Measurements from ENCODE around the gene LRCH4.
"Not testable (repeated sequence)": the region's sequence is repeated elsewhere in the genome, so short reads cannot be mapped to it uniquely, and the experiment has no call there.

LRCH4 gene

DNA sequence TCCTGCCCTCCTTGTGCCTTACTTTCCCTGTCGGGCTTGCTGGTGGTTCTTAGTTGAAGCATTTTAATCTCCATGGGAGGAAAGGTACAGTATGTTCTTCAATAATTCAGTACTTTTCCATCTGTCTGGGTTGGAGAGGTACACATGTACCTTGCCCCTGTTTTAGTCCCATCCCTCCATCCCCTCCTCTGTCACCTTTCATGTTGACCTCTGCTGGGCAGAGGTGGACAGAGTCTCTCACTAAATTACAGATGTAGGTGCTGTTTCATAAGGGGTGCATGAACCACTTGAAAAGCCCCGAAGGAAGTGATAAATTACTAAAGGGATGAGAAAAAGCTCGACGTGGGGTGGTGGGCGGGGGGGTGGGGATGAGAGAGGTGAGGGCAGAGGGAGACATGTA, 41.5 kb downstream of the LRCH4 start:
- Histone ChIP-seq H3K4me1 (ENCODE audit: insufficient read depth, low read length) (peaks cover 14% of the 10 kb centered on the region), H3K27ac (ENCODE audit: low read length) (no peak overlapping the region)
- no peak for DNase-seq

GRCh38 chr7:100543586-100543985, 42.3 kb downstream of the LRCH4 start:
- Histone ChIP-seq H3K4me1 (ENCODE audit: insufficient read depth, low read length) (peaks cover 14% of the 10 kb centered on the region), H3K9ac (ENCODE audit: low read depth, low read length) (no peak overlapping the region), H3K4me3 (ENCODE audit: low read depth in 1 of 2, low read length in 2 of 2) (no peak overlapping the region), H3K9me3 (ENCODE audit: insufficient read depth, low read length, severe bottlenecking) (no peaks in the 10 kb centered on the region), H3K4me2 (ENCODE audit: insufficient read depth, low read length) (no peak overlapping the region), H3K79me2 (ENCODE audit: insufficient read depth, low read length) (peaks cover 33% of the 10 kb centered on the region), H2AFZ (ENCODE audit: low read depth, low read length) (no peak overlapping the region), H3K27ac (ENCODE audit: low read length) (no peak overlapping the region), H3K36me3 (ENCODE audit: insufficient read depth, low read length) (peaks cover under 1% of the 10 kb centered on the region; the same call in 1 of the 2 replicates), H4K20me1 (ENCODE audit: insufficient read depth, low read length) (peaks cover 16% of the 10 kb centered on the region; the same call in 1 of the 2 replicates), H3K27me3 (ENCODE audit: insufficient read depth, low read length, poor library complexity) (no peaks in the 10 kb centered on the region)
- DNase-seq (no peak), ATAC-seq (ENCODE audit: insufficient read depth, low read depth) (no peak)
- TF ChIP-seq, protein P1, sequence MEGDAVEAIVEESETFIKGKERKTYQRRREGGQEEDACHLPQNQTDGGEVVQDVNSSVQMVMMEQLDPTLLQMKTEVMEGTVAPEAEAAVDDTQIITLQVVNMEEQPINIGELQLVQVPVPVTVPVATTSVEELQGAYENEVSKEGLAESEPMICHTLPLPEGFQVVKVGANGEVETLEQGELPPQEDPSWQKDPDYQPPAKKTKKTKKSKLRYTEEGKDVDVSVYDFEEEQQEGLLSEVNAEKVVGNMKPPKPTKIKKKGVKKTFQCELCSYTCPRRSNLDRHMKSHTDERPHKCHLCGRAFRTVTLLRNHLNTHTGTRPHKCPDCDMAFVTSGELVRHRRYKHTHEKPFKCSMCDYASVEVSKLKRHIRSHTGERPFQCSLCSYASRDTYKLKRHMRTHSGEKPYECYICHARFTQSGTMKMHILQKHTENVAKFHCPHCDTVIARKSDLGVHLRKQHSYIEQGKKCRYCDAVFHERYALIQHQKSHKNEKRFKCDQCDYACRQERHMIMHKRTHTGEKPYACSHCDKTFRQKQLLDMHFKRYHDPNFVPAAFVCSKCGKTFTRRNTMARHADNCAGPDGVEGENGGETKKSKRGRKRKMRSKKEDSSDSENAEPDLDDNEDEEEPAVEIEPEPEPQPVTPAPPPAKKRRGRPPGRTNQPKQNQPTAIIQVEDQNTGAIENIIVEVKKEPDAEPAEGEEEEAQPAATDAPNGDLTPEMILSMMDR (IDR thresholded peaks at IDR 0.05; ENCODE audit: borderline replicate concordance, extremely low read depth, low read length, poor library complexity, severe bottlenecking): no peak
- TF ChIP-seq EZH2 (IDR thresholded peaks at IDR 0.05; ENCODE audit: borderline replicate concordance, low read depth, low read length, severe bottlenecking): no peak

More for the DNA sequence above, 41.5 kb downstream of the LRCH4 start:
- no peak for ATAC-seq (ENCODE audit: insufficient read depth, low read depth)
- no peaks in the 10 kb centered on the region for H3K27me3 ChIP-seq (ENCODE audit: insufficient read depth, low read length, poor library complexity)
- no peak overlapping the region for H3K4me2 ChIP-seq (ENCODE audit: insufficient read depth, low read length)
- H4K20me1 ChIP-seq (ENCODE audit: insufficient read depth, low read length): peaks cover 16% of the 10 kb centered on the region; the same call in 1 of the 2 replicates
- H3K79me2 ChIP-seq (ENCODE audit: insufficient read depth, low read length): peaks cover 33% of the 10 kb centered on the region
- no peak overlapping the region for H3K4me3 ChIP-seq (ENCODE audit: low read depth in 1 of 2, low read length in 2 of 2)
- TF ChIP-seq EZH2 (IDR thresholded peaks at IDR 0.05; ENCODE audit: borderline replicate concordance, low read depth, low read length, severe bottlenecking): no peak
- TF ChIP-seq, protein P1 (IDR thresholded peaks at IDR 0.05; ENCODE audit: borderline replicate concordance, extremely low read depth, low read length, poor library complexity, severe bottlenecking): no peak
- H3K9ac ChIP-seq (ENCODE audit: low read depth, low read length): no peak overlapping the region
- H3K9me3 ChIP-seq (ENCODE audit: insufficient read depth, low read length, severe bottlenecking): no peaks in the 10 kb centered on the region
- no peak overlapping the region for H2AFZ ChIP-seq (ENCODE audit: low read depth, low read length)
- H3K36me3 ChIP-seq (ENCODE audit: insufficient read depth, low read length): peaks cover 8% of the 10 kb centered on the region

DNA sequence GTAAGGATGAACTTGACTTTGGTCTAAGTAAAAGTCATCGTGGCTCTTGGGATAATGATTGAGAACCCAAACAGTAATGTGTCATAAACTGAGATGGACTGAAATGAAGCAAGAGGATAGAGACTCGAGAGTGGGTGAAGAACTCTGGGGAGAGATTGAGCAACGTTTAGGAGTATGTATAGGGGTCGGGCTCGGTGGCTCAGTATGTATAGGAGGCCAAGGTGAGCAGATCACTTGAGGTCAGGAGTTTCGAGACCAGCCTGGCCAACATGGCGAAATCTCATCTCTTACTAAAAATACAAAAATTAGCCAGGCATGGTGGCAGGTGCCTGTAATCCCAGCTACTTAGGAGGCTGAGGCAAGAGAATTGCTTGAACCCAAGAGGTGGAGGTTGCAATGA, 44.6 kb downstream of the LRCH4 start:
- not testable (repeated sequence) for DNase-seq; H3K9me3 ChIP-seq (ENCODE audit: insufficient read depth, low read length, severe bottlenecking); H2AFZ ChIP-seq (ENCODE audit: low read depth, low read length); H3K27ac ChIP-seq (ENCODE audit: low read length); H3K36me3 ChIP-seq (ENCODE audit: insufficient read depth, low read length); ATAC-seq (ENCODE audit: insufficient read depth, low read depth); H3K27me3 ChIP-seq (ENCODE audit: insufficient read depth, low read length, poor library complexity); H3K4me3 ChIP-seq (ENCODE audit: low read depth in 1 of 2, low read length in 2 of 2); H3K9ac ChIP-seq (ENCODE audit: low read depth, low read length)
- Histone ChIP-seq H3K4me1 (ENCODE audit: insufficient read depth, low read length) (peaks cover 23% of the 10 kb centered on the region), H4K20me1 (ENCODE audit: insufficient read depth, low read length) (peaks cover 11% of the 10 kb centered on the region; the same call in 1 of the 2 replicates), H3K79me2 (ENCODE audit: insufficient read depth, low read length) (peaks cover 31% of the 10 kb centered on the region), H3K4me2 (ENCODE audit: insufficient read depth, low read length) (0 out of 2 replicates have a peak overlapping the region, but pooled peaks have one; percentile 11)

DNA sequence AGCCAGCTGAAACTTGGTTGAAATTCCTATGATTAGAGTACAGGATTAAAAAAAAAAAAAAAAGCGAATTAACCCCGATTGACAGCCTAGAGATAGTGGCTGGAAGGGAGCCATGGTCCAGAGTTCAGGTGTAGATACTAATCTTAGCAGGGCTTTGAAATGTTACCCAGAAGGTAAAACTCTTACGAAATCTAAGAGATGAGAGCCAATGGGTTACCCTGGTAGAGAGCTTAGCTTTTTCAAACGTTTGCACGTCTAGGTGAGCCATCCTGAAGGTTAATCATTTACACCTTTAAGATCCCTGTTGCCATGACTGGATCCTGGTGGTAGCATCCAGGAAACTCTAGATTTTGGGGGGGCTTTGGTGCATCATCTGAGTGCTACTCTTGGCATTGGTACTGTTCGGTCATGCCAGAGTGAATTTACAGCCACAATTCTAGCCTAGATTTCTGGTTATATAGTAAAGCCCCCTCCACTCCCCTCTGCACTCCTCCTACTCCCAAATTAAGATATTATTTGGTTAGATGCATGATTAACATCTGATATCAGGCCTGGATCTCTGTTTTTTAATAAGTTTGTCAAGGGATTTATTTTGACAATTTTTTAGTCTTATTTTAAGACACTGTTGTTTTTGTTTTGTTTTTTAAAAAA, 45.7 kb downstream of the LRCH4 start:
- Histone ChIP-seq H3K27me3 (ENCODE audit: insufficient read depth, low read length, poor library complexity) (no peaks in the 10 kb centered on the region), H3K4me1 (ENCODE audit: insufficient read depth, low read length) (peaks cover 23% of the 10 kb centered on the region), H3K79me2 (ENCODE audit: insufficient read depth, low read length) (peaks cover 30% of the 10 kb centered on the region), H3K27ac (ENCODE audit: low read length) (no peak overlapping the region; the same call in 1 of the 2 replicates), H3K9ac (ENCODE audit: low read depth, low read length) (peak overlapping the region; percentile 70), H4K20me1 (ENCODE audit: insufficient read depth, low read length) (peaks cover 11% of the 10 kb centered on the region; the same call in 1 of the 2 replicates), H3K9me3 (ENCODE audit: insufficient read depth, low read length, severe bottlenecking) (no peaks in the 10 kb centered on the region), H2AFZ (ENCODE audit: low read depth, low read length) (peak overlapping the region; percentile 58), H3K4me2 (ENCODE audit: insufficient read depth, low read length) (peak overlapping the region; percentile 99), H3K4me3 (ENCODE audit: low read depth in 1 of 2, low read length in 2 of 2) (peak overlapping the region; percentile 71 to 82; a peak in 3 of 4 replicates), H3K36me3 (ENCODE audit: insufficient read depth, low read length) (no peaks in the 10 kb centered on the region)
- no peak for ATAC-seq (ENCODE audit: insufficient read depth, low read depth)
- no peak for DNase-seq
- no peak for TF ChIP-seq EZH2 (IDR thresholded peaks at IDR 0.05; ENCODE audit: borderline replicate concordance, low read depth, low read length, severe bottlenecking)
- TF ChIP-seq, protein P1 (IDR thresholded peaks at IDR 0.05; ENCODE audit: borderline replicate concordance, extremely low read depth, low read length, poor library complexity, severe bottlenecking): no peak
